GM19351 (cell line): Measurements from ENCODE around the gene RHOC.

Experiments
- ATAC-seq: cut with Tn5 transposase; IDR thresholded peaks from one replicate; pipeline ENCODE4 v1.9.1; 2021; ENCODE audit warnings: mild to moderate bottlenecking, moderate library complexity; ENCODE audit not compliant: unreplicated experiment

RHOC gene

DNA sequence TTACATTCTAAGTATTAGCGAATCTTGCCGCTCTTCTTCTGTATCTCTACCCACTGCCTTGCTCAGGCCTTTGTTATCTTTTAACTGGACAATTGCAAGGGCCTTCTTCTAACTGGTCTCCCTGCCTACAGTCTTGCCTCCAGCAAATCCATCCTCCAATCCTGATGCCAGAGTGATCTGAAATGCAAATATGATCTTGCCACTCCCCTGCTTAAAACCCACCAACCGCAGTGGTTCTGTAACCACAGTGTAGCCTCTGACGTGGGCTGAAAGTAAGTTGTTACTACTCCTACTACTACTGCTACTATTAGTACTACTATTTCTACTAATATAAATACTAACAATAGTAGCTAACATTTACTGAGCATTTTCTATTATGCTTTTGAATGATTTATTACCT, 20.1 kb downstream of the RHOC start:
- no peak for ATAC-seq

DNA sequence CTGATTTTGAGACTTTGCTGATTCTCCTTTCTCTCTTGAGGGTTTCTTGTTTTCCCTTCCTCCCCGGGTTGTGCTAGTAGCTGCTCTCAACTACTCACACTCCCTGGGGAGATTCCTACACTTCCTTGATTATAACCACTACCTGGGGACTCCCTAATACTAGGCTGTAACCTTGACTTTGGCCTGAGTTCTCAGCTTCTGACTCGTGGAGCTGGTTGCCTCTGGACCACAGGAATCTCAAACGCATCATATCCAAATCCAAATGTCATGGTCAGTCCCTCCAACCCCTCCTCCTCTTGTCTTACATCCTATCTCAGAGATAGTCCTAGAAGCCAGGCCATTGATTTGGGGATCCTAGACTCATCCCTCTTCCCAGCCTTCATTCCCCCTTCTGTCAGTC, 20.5 kb downstream of the RHOC start:
- ATAC-seq: no peak

DNA sequence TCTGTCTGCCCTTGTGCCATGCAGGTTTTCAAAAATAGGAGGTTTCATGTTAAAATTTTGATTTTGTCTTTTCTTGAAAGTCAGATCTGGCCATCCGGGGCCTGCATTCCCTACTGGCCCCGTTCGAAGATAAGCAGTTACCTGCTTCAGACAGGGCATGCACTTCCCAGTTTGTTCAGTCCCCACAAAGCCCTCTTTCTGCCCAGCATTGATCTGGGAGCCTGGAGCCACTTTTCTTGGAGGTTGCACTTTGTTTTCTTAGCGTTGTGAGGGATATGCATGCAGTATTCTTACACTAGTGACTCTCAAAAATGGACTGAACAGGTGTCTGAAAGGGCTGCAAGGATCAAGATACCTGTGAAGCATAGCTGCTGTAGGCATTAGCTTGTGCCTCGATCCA, 21.0 kb downstream of the RHOC start:
- ATAC-seq: no peak

DNA sequence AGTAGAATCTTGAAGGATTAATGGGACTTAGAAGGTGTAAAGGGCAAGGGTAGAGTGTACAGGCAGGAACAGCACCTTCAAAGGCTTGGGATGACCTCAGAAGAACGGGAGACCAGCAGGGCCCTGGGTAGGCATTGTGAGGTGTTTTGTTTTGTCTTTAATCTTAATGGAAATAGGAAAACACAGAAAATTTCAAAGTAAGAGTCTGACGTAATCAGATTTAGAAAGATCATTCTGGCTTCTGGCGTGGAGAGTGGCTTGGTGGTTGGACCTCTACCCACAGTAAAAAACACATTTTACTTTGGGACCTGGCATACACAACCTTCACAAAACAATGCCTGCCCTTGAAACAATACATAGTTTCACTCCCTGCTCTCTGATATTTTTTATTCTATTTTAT, 28.3 kb downstream of the RHOC start:
- no peak for ATAC-seq

DNA sequence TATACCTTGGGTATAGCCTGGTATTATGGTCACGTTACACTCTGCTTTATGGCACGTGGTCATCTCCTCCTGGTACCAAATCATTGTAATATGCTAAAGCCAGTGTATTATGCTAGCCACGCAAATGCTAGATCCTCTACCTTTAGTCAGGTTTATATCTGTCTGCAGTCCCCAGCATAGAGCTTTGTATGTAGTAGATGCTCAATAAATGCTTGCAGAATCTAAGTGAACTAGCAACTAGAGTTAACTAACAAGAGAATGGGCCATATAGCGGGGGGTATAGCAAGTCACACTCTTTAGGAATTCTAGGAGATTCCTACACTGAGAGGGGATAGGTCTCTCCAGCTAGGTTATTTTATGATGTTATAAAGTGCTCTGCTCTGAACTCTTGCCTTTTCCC, 29.4 kb downstream of the RHOC start:
- ATAC-seq: no peak

DNA sequence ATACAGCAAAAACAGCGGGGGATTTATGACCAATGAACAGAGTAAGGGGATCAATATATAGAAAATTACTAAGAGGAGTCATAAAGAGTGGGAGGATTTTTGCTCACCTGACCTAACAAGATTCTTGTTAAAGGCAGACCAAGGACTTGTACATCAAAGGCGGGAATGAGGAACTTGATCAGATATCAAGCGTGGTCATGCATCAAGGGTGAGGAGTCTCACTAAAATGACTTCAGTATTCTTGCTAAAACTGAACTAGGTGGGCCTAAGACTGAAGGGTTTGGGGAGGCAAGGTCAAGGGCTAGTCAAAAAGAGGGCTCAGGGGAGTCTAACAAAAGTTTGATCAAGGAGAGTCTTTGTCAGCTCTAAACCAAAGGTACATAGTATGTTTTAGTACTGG, 30.4 kb downstream of the RHOC start:
- ATAC-seq: no peak

DNA sequence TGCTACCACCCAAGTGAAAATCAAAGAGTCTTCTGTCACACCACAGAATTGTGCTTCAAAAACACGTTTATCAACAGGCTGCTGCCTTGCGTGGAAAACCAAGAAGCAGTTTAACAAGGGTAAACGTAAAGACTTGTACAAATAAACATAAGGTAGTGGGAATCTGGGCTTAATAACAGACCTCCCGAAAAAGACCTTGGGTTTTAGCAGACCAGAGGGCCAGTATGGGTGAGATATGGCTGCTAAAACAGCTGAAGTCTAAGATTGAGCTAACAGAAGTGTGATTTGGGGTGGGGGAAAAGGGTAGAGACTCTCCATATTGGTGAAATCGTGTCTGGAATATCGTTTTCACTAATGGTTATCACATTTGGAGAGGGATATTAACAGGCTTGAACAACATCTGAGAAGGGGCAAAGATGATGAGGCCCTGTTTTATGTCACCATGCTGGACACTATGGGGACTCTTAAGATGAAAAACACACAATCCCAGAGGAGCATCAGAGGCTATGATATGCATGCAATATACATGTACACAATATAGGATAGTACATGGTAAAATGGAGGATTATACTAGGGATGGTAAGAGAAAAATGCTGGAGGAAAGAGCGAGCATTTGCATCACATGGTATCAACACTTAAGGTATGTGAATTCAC, 31.1 kb downstream of the RHOC start:
- ATAC-seq: no peak

DNA sequence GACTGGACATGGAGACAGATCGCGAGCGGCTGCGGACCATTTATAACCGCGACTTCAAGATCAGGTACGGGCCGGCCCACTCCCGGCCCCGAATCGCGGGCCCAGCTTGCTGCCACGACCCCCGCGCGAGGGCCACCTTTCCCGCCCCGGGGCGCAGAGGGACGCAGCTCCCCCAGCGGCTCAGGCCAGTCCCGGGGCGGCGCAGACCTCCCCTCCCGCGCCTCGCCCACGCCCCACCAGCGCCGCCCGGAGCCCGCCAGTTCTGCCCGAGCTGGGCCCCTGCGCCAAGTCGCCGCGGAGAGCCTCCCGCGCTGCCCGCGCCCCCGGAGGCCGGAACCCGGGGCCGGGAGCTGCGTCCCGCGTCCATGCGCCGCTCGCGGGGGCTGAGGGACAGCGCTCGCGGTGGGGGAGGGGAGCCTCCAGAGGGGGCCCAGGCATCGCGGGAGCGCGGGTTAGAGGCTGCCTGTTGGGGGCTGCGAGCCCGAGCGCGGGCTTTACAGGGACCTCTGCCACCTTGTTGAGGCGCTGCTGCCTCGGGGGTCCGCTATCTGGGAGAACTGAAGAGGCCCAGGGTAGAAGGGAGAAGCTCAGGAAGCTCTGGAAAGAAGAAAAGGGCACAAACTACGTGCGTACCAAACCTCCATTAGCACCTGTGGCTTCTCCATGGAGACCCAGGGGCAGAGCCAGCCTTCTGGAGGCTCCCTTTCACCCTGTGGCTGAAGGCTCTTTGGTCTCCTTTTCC, 31.8 kb downstream of the RHOC start:
- peak; percentile 39 for ATAC-seq

DNA sequence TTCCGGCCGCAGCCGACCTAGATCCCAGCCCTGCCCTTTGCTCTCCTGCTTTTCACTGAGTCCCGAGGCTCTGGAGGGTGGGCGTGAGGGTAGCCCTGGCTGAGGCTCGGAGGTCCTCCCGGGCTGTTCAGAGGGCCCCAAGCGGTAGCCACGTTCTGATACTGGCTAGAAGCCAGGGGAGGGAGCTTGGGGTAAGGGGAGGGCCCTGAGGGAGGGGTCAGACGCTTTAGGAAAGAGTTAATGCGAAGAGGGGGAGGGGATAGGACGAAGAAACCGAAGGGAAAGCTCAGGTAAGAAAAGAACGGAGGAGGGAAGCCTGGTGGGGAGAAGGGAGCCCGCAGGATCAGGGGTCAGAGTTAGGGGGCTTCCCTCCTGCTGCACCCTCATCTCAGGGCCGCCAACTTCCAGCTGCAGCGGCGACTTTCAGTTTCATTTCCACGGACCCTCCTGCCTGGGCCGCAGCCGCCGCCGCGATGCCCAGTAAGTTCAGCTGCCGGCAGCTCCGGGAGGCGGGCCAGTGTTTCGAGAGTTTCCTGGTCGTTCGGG, 32.4 kb downstream of the RHOC start, which contains the start of gene MOV10:
MOV10 (plus strand) TSS at position 220 of the 546 bp plus-strand sequence; CDS start at position 474, 254 bp downstream.
- ATAC-seq: peak; percentile 70

DNA sequence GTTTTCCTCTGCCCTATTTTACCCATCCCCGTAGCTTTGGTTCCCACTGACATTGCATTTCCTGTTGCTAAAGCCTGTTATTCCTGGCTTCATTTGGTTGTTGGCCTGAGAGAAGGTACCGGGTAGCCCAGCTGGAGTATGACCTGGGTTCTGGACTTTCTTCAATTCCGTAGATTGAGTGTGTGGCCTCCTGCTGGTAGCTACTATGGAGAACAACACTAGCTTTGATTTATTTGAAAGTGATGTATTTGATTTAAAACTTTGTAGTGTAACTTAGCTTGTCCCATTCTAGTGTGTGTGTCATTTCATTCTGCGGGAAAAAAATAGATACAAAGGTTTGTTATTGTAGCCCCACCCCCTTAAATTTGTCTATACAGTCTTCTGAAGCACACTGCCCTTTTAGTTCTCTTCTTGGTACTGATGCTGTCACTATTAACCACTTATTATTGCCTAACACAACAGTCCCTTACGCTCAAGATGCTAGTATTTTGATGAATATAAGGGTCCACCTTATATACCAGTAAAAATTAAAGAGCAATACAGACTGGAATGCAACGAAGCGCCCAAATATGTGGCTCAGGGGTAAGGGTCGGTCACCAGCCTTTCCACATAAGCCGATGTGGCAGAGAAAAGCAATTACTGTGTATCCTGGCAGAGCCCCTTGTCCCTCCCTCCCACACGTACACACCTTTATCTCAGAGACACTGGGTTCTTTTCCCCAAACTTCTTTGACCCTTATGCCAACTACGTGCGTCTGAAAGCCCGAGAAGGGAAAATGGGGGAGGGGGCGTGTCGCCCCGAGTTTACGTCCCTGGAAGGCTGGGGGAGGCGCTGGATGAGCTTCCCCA, 33.1 kb downstream of the RHOC start:
- ATAC-seq: peak; percentile 10

DNA sequence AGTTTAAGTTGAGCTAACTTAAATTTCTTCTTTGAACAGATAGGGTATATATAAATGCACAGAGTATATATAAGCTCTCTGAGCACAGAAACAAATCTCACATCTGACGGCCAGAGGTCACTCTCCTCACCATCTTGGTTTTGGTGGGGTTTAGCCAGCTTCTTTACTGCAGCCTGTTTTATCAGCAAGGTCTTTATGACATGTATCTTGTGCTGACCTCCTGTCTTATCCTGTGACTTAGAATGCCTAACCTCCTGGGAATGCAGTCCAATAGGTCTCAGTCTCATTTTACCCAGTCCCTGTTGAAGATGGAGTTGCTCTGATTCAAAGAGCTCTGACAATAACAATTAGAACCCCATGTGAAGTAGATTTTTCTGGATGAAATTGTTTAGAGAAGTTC, 34.1 kb downstream of the RHOC start:
- no peak for ATAC-seq

DNA sequence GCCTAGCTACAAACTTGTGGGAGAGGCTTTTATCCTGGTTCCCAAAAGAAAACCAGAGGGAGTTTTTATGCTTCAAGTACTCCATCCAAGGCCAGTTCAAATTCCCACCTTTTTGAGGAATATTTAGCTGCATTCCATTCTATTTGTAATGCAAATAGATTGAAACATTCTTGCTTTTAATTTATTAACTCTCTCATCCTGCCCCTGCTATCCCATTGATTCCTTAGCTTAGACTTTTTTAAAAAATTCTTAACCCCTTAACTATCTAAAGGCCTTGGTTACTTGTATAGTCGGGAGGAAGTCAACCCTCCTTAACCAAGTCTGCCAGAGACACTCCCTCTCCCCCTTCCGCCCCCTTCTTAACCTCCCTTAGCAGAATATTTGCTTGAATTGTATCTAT, 34.9 kb downstream of the RHOC start:
- ATAC-seq: no peak

DNA sequence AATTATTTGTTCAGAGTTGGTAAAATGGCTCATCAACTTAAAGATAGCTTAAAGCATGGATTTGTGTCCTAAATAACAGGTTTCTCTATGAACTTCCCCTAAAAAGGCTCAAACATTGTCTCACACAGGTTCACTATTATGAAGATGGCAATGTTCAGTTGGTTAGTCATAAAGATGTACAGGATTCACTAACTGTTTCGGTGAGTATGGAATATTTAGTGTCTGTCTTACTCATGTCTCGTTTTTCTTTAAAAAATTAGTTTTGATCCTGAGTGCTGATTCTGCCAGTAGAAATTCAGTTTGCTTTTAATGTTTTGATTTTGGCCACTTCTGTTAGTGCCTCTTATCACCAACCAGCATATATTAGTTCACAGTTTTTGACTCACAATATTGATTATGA, 40.0 kb downstream of the RHOC start:
- ATAC-seq: no peak

DNA sequence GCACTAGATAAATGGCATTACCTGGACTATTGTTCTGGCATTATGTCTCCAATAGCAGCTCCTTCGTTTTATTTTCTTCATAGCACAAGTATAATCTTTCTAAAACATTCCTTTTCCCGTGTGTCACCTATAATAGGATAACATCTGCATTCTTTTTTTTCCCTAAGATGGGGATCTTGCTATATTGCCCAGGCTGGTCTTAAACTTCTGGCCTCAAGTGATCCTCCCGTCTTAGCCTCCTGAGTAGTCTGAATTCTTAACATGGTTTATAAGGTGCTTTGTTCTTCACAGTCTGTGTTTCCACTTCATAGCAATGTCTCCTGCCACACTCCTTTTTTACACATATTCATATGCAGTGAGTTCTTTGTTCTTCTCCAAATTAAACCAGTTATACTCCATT, 41.1 kb downstream of the RHOC start:
- no peak for ATAC-seq

DNA sequence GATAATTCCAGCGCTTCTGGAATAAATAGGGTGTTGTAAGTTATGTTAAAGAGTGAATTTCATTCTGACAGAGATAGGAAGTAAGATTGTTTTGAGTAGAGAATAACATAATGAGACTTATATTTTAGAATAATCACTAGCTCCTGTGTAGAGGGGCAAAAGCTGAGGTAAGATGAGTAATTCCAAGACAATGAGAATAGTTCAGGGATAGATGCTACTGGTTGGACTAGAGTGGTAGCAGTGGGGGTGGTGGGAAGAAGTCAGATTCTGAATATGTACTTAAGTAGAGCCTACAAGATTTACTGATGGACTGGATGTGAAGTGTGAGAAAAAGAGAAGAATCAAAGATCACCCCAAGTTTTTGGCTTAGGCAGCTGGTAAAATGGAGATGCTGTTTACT, 55.7 kb downstream of the RHOC start:
- ATAC-seq: no peak
